Measurements from ENCODE around the gene SHISA6. TPM values are rescaled to one million over a fixed set of nuclear protein-coding genes. Genes with fewer than 3 reads are reported as not detected.
"Not testable (repeated sequence)": the region's sequence is repeated elsewhere in the genome, so short reads cannot be mapped to it uniquely, and the experiment has no call there.

Gene SHISA6
- total RNA-seq, 1 donor from 2014 or later = 3.0 TPM

DNA sequence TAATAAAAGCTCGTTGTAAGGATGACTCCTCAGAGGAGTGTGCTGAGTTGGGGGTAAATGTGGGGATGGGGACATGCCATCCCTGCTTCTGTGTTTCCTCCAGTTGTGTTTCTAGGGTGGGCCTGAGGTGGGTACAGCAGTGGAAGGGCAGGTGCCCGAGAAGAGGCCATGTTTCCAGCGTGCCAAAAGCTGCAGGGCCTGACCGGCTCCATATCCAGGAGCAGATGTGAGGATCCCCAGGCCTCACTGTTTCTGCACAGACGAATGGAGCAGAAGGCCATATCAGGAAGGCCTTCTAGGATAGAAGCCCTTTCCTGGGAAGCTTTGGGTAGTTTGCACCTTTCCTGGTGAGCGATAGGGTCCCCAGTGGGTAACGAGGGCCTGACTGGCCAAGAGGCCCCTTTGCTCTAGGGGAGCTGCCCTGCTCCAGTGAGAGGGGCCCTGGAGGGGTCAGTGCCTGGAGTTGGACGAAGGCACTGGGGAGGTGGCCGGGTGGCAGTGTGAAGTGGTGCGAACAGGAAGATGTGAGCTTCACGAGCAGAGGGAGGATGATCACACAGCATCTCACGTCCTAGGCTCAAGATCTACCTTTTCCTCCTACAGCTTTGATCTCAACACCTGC is 62.9 kb downstream of the SHISA6 start:
- no peak for DNase-seq

DNA sequence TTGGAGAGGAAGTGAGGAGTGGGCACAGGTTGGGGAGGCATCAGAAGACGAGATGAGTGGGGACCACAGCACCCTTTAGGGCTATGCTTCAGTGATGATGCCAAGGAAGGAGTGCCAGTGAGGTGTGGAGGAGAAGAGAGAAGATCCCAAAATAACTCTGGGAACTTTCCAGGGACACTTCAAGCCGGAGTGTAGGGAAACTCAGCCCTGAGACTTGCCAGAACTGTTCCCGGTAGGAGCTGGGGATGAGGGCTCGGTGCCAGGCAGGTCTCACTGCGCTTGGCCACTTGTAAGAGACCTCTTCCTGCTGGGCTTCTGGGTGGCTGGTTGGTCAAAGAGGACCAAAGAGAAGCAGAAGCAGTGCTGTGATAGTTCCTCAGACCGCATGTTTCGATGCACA is 63.6 kb downstream of the SHISA6 start:
- DNase-seq = no peak

DNA sequence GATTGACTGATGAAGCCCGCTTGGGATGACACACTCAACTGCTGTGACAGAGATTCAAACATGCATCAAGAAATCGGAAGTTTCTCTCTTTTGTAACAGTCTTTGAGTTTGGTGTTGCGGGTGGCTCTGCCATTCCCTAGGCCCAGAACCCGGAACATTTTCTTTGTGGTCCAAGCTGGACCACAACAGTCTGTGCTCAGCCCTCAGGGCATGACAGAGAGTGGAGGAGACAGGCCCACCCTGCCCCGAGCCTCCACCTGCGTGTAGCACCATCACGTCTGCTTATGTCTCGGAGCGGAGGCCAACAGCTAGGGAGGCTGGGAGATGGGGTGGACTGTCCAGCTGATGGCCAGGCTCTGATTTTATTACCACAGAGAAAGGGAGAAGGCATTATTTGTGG is 64.5 kb downstream of the SHISA6 start:
- DNase-seq = no peak

DNA sequence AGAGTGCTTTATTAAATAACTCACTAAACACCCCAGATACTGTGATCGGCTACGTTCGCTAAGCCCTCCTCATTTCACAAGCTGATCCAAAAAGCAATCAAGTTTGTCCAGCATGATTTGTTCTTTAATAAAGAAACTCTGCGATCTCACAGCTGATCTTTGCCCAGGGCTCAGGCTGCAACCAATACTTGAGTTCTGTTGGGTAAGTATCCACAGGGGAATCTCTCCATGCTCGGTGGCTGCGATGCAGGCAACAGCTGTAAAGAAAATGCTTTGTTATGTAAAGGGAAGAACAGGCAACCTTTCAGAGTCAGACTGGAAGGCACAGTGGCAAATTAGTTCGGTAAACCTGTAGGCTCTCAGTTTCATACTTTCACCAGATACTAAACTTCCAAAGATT is 67.5 kb downstream of the SHISA6 start:
- no peak for DNase-seq

DNA sequence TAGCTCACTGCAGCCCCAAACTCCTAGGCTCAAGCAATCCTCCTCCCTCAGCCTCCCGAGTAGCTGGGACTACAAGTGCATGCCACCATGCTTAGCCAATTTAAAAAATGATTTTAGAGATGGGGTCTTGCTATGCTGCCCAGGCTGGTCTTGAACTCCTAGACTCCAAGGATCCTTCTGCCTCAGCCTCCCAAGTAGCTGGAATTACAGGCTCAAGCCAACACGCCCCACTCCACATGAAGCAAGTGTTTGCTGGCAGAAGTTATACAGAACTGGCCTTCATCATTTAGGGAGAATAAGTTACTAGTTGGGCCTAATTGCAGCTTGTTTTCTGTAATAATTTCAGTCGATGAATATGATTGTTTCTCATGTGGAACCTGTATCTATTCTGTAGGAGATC is 68.0 kb downstream of the SHISA6 start:
- no peak for DNase-seq

DNA sequence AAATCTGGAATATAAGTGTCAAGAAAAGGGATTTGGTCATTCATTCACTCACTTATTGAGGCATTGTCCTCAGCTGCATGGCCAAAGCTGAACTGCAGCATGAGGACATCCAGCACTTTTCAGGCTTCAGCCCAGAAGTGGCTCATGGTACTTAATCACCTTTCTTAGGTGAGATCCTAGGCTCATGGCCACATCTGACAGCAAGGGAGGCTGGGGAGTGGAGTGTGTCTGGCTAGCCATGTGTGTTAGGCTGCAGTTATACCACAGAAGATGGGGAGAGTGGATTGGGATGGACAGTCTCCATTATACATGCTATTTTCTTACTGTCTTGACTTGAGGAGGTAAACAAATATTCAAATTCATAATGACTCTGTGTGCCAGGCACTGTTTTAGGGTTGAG is 68.8 kb downstream of the SHISA6 start:
- no peak for DNase-seq

DNA sequence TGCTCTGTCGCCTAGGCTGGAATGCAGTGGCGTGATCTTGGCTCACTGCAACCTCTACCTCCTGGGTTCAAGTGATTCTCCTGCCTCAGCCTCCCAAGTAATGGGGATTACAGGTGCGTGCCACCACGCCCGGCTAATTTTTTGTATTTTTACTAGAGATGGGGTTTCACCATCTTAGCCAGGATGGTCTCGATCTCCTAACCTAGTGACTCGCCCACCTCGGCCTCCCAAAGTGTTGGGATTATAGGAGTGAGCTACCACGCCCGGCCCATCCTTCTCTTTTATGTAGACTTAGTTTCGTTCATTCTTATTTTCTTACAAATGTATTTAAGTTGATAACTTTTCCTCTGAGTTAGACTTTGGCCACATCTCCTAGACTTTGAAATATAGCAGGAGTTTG is 75.4 kb downstream of the SHISA6 start:
- DNase-seq = not testable (repeated sequence)

DNA sequence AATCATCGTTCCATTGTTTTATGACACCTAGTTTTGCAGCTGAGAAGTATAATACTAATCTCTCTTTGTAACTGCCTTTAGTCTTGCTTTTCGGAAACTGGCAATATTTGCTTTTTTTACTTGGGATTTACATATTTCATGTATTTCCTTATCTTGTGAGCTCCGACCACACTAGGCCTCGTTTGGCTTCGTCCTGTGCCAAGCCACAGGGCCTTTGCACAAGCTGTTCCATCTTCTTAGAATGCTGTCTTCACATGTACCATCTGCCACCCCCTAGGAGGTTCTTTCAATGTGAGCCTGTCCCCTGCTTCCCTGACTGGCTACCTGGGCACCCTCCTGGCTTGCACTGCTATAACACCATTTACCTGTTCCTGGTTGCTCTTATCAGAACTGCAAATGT is 77.2 kb downstream of the SHISA6 start:
- DNase-seq = no peak

DNA sequence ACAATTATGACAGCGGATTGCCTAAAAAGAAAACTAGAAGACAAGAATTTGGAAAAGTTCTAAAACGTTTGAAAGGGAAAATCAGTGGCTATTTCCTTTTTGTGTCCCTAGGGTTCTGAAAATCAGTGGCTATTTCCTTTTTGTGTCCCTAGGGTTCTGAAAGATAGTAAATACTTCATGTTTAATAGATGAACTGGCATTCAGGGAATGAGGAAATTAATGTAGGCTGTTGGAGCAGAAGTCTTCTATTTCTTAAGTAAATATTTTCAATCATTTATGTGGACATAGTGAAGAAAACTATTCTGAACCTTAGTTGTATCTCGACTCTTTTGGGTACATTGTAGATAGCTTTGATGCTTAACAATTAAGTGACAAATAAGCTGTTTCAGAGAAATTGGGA is 78.9 kb downstream of the SHISA6 start:
- no peak for DNase-seq

DNA sequence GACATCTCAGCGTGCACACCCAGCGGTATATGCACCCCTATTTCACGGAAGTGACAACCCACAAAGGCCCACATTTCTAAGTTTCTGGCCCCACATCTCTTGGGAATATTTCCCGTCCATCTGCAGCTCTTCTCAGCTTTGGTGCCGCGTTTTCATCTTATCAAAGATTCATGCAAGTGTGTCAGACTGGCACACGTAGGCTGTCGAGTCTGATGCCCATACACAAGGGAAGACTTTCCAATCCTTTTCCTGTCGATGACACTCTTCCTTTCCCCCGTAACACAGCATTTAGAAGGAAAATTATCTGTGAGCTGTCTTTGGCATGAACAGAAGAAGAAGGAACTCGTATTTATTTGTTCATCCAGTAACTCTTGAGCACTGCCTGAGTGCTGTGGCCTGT is 83.0 kb downstream of the SHISA6 start:
- DNase-seq = no peak

DNA sequence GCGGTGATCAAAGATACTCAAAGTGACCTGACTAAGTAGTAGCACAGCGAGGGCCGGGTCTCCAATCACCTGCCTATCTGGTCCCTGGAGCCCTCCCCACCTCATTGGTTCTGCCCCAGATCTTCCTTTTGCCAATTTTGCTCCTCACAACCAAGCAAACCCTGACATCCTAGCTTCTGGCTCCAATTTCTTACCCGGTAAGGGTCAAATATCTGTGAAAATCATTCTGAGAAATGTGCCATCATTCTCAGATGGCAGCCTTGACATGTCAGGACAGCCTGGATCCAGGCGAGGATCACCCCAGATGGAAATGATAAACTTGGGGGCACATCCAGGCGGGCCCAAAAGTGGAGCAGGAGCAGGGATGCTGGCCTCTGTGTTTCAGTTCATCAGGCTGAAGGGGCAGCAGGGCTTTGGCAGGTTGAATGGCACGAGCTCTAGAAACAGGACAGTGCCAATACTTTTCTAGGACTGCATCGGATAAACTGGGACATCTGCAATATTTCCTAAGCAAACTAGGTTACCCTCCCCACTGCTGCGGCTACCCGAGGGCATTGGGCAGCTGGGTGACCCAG is 83.9 kb downstream of the SHISA6 start:
- no peak for DNase-seq

DNA sequence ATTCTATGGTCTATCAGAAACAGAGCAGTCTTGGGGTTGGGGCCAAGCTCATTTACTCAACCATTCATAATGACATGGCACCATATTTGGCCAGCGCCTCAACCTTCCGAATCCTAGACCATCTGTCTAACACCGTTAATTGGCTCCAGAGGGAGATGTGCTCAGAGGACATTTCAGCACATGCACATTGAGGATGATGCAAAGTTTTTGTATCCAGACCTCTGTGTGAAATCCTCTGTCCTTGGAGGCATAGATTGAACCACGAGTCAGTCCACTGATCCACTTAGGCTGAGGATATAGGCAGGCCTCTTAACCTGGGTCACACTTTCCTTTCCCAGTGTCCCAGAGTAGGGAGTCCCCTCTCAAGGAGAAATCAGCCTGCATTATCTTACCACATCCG is 85.5 kb downstream of the SHISA6 start:
- DNase-seq = no peak

DNA sequence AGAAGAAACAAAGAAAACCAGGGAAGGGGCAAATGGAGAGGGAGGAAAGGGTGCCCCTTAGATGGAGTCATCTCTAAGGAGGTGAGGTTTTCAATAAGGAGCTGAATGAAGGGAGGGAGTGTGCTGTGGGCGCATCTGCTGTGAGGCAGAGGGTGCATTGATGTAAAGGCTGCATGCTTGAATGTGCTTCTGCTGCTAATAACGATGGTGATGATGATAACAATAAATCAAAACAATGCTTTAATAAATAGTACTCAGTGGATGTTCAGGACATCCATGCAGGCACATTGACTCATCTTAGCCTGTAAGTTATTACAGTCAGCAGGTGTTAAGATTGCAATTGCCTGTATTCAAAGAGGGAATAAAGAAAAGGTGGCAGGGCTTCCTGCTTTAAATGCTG is 87.8 kb downstream of the SHISA6 start:
- no peak for DNase-seq

DNA sequence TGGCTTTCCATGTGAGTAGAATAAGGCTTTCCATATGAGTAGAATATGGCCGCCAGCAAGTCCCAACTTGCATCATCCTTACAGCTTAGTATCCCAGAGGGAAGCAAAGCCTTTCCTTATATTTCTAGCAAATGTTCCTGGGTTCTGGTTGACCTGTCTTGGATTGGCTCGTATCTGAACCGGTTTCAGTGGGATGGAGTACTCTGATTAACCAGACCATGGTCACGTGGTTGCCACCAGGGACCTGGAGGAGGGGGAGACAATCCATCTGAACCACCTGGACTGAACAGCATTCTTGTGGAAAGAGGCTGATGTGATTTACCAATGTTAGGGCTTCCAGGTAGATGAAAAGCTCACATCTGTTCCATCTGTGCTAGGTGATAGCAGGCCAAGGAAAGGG is 89.0 kb downstream of the SHISA6 start:
- peak; percentile 55 for DNase-seq

DNA sequence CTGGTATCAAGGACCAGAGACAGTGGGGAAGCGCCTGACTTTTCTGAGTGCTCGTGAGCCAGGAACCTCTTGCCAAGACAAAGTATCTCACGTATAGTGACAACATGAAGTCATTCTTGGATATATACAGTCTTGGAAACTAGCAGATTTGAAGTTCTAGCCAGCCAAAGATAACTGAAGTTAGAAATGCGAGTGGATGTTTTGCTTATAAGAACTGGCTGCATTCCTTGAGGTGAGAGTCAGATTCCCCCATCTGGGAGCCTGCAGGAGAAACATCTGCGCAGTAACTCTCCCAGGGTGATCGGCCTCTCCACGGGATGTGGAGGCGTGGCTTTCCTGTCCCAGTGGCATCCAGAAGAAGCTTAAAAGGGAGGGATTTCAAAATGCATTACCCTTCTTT is 89.8 kb downstream of the SHISA6 start:
- peak; percentile 91 for DNase-seq

DNA sequence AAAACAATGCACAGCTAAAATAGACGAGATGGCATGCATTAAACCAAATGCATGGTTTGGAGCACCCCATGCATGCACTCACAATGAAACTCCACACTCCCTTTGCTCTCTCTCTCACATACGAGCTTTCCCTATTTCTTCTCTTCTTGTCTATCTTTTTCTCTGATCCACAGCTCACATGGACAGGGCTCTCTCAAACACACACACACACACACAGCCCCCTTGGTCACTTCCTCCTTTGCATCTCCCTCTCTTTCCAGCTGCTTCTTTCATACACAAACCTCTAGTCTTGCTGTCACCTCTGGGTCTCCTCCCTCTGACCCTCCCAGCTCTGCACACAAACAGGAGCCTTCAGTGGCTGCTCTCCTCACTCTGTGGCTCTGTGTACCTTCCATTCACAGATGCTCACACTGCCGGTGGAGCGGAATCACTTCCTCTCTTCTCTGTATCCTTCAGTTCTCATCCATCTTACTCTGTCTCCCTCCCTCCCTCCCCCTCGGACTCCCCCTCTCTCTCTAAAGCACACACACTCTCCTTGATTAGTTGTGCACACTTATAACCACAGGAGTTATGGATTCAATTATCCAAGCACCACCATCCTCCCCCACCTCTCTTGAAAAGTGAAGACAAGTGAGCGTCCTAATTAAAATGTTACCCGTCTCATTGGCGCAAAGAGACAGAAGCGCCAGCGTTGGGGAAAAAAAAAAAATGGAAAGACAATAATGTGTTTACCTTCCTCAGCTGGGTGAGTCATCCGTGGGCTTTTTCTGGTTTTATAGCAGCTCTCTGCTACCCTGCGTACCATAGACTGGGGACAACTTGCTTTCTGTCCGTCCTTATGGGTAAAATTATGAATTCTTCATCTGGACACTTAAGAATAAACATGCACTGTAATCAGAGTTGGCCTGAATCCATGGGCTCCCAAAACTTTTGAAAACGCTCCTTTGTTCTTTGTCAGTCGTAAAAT is 90.8 kb downstream of the SHISA6 start:
- DNase-seq = no peak

DNA sequence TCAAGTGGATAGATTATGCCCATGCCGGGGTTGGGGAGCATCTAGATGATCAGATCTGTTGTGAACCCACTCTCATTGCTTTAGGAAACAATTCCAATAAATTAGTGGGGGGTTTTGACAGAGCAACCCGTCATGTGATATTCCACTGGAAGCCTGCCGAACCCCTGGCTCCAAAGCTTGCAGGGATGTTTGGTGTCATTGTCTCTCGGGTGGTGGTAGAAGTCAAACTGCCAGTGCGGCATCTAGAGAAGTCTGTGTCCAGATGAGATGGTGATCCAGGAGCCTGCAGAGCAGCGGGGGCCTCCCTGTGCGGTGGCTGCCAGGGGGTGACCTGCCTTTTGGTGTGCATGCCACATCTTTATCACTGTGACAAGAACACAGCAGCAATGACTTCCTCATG is 91.7 kb downstream of the SHISA6 start:
- DNase-seq = no peak

DNA sequence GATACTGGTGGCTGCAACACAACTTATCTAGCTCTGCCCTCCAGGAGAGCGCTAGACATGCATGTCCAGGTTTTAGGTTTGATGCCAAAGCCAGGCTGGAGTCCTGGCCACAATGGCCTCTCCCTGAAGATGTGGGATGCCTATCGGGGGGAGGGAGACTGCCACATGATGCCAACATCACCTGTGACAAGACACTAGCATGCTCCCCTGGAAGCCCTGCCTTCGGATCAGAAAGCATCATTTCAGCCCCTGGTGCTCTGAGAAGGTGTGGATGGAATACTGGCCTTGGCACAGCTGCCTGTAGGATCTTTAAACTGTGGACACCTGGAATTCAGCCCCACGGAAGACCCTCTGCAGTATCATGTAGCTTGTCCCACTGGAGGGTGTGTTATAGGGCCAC is 93.5 kb downstream of the SHISA6 start:
- DNase-seq = no peak

DNA sequence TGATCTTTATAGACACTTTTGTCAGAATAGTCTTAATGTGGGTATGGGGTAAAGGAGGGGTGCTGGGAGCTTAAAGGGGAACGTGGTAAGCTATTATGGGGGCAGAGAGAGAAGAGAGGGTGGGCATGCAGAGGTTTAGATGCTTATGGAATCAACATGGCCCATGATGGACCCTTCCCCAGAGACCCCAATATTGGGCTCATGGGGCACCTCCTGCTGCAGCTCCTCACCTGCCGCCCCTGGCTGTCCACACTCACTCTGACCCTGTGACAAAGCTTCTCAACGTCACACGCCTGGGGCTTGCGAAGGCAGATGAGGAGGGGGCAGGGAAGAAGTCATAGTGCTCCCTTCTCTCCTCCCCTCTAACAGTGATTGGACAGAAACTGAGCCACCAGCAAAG is 95.3 kb downstream of the SHISA6 start:
- no peak for DNase-seq

DNA sequence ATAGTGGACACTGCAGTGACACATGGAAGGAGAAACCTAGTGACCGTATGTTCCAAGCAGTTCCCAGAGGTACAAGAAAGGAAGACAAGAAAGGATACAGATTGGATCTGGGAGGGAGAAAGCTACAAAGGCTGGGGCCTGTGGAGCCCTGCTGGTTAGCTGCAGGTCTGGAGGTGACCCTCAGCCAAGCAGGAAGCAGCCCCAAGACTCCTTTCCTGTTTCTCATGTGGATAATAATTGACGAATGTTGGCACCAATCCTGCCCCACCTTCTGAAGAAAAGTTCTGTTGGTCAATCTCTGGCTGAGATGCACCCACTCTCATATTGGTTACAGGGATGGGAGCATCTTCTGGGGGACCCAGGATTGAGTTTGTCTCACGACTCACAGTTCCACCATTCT is 99.8 kb downstream of the SHISA6 start:
- DNase-seq = no peak

DNA sequence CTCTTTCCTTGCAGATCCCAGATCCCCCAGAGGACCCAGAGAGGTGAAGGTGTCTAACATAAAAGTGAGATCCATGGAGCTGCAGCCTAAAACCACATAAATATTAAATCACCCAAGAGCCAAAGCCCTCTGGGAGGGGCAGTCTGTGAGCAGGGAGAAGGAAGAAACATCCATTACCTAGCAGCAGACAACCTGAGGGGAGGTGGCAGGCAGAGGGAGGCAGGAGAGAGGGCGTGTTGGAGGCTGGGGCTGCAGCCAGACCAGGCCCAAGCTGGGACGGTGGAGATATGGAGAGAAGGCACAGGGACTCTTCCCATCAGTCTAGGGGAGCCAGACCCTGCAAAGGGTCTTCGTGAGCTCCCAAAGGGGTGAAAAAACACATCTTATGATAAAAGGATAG is 101.1 kb downstream of the SHISA6 start:
- no peak for DNase-seq

DNA sequence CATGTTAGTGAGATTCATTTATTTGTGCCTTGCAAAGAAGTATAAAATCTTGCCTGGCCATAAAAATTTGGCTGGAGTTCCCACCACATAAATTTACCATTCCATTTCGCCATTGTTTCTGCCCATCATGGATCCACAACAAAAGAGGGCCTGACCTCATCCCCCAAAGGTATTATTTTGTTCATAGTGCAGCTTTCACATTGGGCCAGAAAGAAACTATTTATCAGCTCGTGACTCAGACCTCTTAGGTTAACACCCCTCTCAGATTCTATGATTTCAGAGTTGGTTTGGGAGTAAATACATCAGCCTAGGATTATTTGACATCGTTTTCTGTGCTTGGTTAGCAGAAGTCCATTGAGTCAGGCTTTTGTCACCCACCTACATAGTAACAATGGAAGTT is 108.1 kb downstream of the SHISA6 start:
- DNase-seq = peak; percentile 44

DNA sequence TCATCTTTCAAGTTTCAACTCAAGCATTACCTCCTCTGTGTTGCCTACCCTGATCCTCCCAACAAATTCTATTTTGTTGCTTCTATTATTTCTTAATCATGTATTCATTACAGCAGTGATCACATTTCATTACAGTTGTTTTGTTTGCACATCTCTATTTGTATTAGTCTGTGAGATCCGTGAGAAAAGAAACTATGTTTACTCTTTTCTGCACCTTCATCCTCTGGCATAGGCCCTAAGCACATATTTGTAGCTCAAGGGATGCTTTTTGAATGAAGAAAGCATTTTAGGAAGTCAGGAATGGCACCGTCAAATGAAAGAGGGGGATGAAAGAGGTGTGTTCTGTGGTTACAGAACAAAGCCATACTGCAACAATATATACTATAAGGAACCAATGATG is 110.5 kb downstream of the SHISA6 start:
- no peak for DNase-seq

DNA sequence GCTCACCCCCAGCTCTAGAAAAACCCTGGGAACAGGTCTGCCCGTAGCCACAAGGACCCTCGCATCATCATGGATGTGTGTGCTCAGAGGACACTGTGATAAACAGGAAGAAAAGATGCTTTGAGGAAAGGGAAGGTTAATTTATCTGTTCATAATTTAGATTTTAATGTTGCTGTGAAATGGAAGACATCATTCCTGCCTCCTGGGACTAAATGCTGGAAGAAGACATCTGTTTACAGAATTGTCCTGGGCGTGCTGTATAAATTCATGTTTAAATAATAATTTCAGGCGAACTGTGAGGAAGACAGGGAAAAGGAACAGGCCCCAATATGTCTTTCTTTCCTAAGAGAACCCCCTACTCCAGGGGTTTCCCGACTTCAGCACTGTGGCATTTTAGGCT is 112.6 kb downstream of the SHISA6 start:
- peak; percentile 77 for DNase-seq

Data from skin of body (tissue), 2 donors.